Neural cell (in vitro differentiated cells): ENCODE measurements around the gene SLIT3. TPM values are rescaled to one million over a fixed set of nuclear protein-coding genes. Genes with fewer than 3 reads are reported as not detected.

Experiments
- H2AFZ ChIP-seq: fragments of 200-600, 300-800 bp; sonication (generic), shearing (Covaris generic); 2 replicates; pipeline ENCODE4 v1.6.0; 2014; ENCODE audit warnings: low read depth, mild to moderate bottlenecking, antibody characterized with exemption, low read length, moderate library complexity
- H3F3A ChIP-seq: fragments of 200-600 bp; shearing (Covaris generic); 2 replicates; pipeline ENCODE4 v1.6.1; 2016; ENCODE audit warnings: mild to moderate bottlenecking, moderate library complexity, mixed read lengths, antibody characterized with exemption, low read length; ENCODE audit not compliant: insufficient read depth, poor library complexity, severe bottlenecking
- H3K27ac ChIP-seq: fragments of 200-600, 300-800 bp; sonication (generic), shearing (Covaris generic); 2 replicates; pipeline ENCODE4 v1.5.1; 2014; ENCODE audit warnings: mild to moderate bottlenecking, low read length, moderate library complexity
- H3K27me3 ChIP-seq: fragments of 300-800, 200-600 bp; sonication (generic), shearing (Covaris generic); 2 replicates; pipeline ENCODE4 v1.6.0; 2014; ENCODE audit warnings: mild to moderate bottlenecking, low read depth, low read length, moderate library complexity; ENCODE audit not compliant: insufficient read depth
- H3K36me3 ChIP-seq: fragments of 300-800, 200-600 bp; sonication (generic), shearing (Covaris generic); 2 replicates; pipeline ENCODE4 v1.5.1; 2014; ENCODE audit warnings: mild to moderate bottlenecking, antibody characterized with exemption, low read length, moderate library complexity; ENCODE audit not compliant: insufficient read depth
- H3K4me2 ChIP-seq: fragments of 300-800, 200-600 bp; sonication (generic), shearing (Covaris generic); 2 replicates; pipeline ENCODE4 v1.6.0; 2014; ENCODE audit warnings: mild to moderate bottlenecking, low read length
- H3K4me3 ChIP-seq: fragments of 300-800, 200-600 bp; sonication (generic), shearing (Covaris generic); 2 replicates; pipeline ENCODE4 v1.5.1; 2014; ENCODE audit warnings: mild to moderate bottlenecking, low read length, moderate library complexity
- H3K79me2 ChIP-seq: fragments of 200-600 bp; shearing (Covaris generic); replicated peaks from 2 replicates; pipeline ENCODE4 v1.6.0; 2014; ENCODE audit warnings: mild to moderate bottlenecking, low read length, moderate library complexity; ENCODE audit not compliant: insufficient read depth
- H3K9ac ChIP-seq: fragments of 300-800, 200-600 bp; sonication (generic), shearing (Covaris generic); 2 replicates; pipeline ENCODE4 v1.6.1; 2016; ENCODE audit warnings: mild to moderate bottlenecking, low read length, mixed read lengths
- H3K9me2 ChIP-seq: fragments of 200-600 bp; shearing (Covaris generic); 2 replicates; pipeline ENCODE4 v1.6.1; 2016; ENCODE audit warnings: mild to moderate bottlenecking, low read length, mixed read lengths; ENCODE audit not compliant: insufficient read depth
- H3K9me3 ChIP-seq: fragments of 200-600, 300-800 bp; sonication (generic), shearing (Covaris generic); 2 replicates; pipeline ENCODE4 v1.6.1; 2016; ENCODE audit warnings: mild to moderate bottlenecking, mixed run types, low read length, moderate library complexity, mixed read lengths
- H4K20me1 ChIP-seq: fragments of 200-600 bp; shearing (Covaris generic); 2 replicates; pipeline ENCODE4 v1.6.1; 2016; ENCODE audit warnings: mild to moderate bottlenecking, mixed run types; ENCODE audit not compliant: insufficient read depth
- EP300 ChIP-seq: fragments of 450-650 bp; conservative IDR thresholded peaks from 2 replicates; pipeline ENCODE4 v1.6.1; 2014; ENCODE audit warnings: antibody characterized with exemption, mild to moderate bottlenecking, moderate library complexity; ENCODE audit not compliant: poor library complexity, severe bottlenecking
- EZH2 ChIP-seq: fragments of 200-600, 300-800 bp; shearing (Covaris generic), sonication (generic); IDR thresholded peaks from 2 replicates; pipeline ENCODE4 v1.6.1; 2014; ENCODE audit warnings: antibody characterized with exemption, low read length, borderline replicate concordance, mild to moderate bottlenecking; ENCODE audit not compliant: insufficient read depth, poor library complexity, severe bottlenecking
- MXI1 ChIP-seq: fragments of 450-650 bp; conservative IDR thresholded peaks from 2 replicates; pipeline ENCODE4 v1.6.1; 2014; ENCODE audit warnings: antibody characterized with exemption, mild to moderate bottlenecking; ENCODE audit not compliant: poor library complexity, severe bottlenecking
- POLR2AphosphoS5 ChIP-seq: IDR thresholded peaks from 2 replicates; pipeline ENCODE4 v1.6.1; 2012
- RAD21 ChIP-seq: fragments of 450-650 bp; conservative IDR thresholded peaks from 2 replicates; pipeline ENCODE4 v1.6.1; 2014; ENCODE audit warnings: antibody characterized with exemption, mild to moderate bottlenecking, moderate library complexity
- REST ChIP-seq: IDR thresholded peaks from 2 replicates; pipeline ENCODE4 v1.6.1; 2012; ENCODE audit warnings: borderline replicate concordance
- SMC3 ChIP-seq: fragments of 450-650 bp; conservative IDR thresholded peaks from 2 replicates; pipeline ENCODE4 v1.6.1; 2014; ENCODE audit warnings: antibody characterized with exemption, mild to moderate bottlenecking, moderate library complexity; ENCODE audit not compliant: poor library complexity
- TAF1 ChIP-seq: IDR thresholded peaks from 2 replicates; pipeline ENCODE4 v1.6.1; 2012; ENCODE audit warnings: low read depth
- polyA plus RNA-seq: library from polyadenylated mRNA; depleted of rRNA; stranded (reverse); fragments of >200 nt; gene quantifications from 2 replicates; pipeline ENCODE4 v1.2.3, GENCODE V29; 2014
- TF ChIP-seq, protein P1 (sequence below): fragments of 450-650 bp; IDR thresholded peaks from 2 replicates; pipeline ENCODE4 v1.5.1; 2014; ENCODE audit warnings: antibody characterized with exemption, mild to moderate bottlenecking, moderate library complexity; ENCODE audit not compliant: poor library complexity, severe bottlenecking

SLIT3 gene
- polyA plus RNA-seq, 1 donor from 2014 or later, result 1.2 TPM

- Histone ChIP-seq H3K79me2 (no peaks in the 10 kb centered on the region), H3K9me2 (no peaks in the 10 kb centered on the region), H3K27me3 (no peaks in the 10 kb centered on the region), H4K20me1 (no peaks in the 10 kb centered on the region), H3K36me3 (no peaks in the 10 kb centered on the region), H3K4me2 (no peak overlapping the region), H3K4me3 (no peak overlapping the region), H2AFZ (no peak overlapping the region), H3K9me3 (no peaks in the 10 kb centered on the region), H3K27ac (no peak overlapping the region), H3F3A (no peaks in the 10 kb centered on the region), H3K9ac (no peak overlapping the region)
- no peak for TF ChIP-seq SMC3
- TF ChIP-seq, protein P1, sequence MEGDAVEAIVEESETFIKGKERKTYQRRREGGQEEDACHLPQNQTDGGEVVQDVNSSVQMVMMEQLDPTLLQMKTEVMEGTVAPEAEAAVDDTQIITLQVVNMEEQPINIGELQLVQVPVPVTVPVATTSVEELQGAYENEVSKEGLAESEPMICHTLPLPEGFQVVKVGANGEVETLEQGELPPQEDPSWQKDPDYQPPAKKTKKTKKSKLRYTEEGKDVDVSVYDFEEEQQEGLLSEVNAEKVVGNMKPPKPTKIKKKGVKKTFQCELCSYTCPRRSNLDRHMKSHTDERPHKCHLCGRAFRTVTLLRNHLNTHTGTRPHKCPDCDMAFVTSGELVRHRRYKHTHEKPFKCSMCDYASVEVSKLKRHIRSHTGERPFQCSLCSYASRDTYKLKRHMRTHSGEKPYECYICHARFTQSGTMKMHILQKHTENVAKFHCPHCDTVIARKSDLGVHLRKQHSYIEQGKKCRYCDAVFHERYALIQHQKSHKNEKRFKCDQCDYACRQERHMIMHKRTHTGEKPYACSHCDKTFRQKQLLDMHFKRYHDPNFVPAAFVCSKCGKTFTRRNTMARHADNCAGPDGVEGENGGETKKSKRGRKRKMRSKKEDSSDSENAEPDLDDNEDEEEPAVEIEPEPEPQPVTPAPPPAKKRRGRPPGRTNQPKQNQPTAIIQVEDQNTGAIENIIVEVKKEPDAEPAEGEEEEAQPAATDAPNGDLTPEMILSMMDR, result no peak
- TF ChIP-seq MXI1, result no peak
- TF ChIP-seq TAF1, result no peak
- TF ChIP-seq POLR2AphosphoS5, result no peak
- TF ChIP-seq EP300, result no peak
- no peak for TF ChIP-seq EZH2
- TF ChIP-seq RAD21, result no peak
- TF ChIP-seq REST, result no peak
These were observed 42.8 kb upstream of the SLIT3 start for GRCh38 chr5:169343766-169344165.

- Histone ChIP-seq H3K9me2 (no peaks in the 10 kb centered on the region), H3K9ac (no peak overlapping the region), H3K27me3 (no peaks in the 10 kb centered on the region), H2AFZ (no peak overlapping the region), H3K9me3 (no peaks in the 10 kb centered on the region), H3K36me3 (no peaks in the 10 kb centered on the region), H3K4me2 (no peak overlapping the region), H4K20me1 (no peaks in the 10 kb centered on the region), H3K4me3 (no peak overlapping the region), H3K79me2 (no peaks in the 10 kb centered on the region), H3K27ac (no peak overlapping the region), H3F3A (no peaks in the 10 kb centered on the region)
- no peak for TF ChIP-seq MXI1
- TF ChIP-seq EP300, result no peak
- TF ChIP-seq SMC3, result no peak
- no peak for TF ChIP-seq POLR2AphosphoS5
- TF ChIP-seq EZH2, result no peak
- TF ChIP-seq RAD21, result no peak
These were observed 40.6 kb upstream of the SLIT3 start for GRCh38 chr5:169341556-169341955.

DNA sequence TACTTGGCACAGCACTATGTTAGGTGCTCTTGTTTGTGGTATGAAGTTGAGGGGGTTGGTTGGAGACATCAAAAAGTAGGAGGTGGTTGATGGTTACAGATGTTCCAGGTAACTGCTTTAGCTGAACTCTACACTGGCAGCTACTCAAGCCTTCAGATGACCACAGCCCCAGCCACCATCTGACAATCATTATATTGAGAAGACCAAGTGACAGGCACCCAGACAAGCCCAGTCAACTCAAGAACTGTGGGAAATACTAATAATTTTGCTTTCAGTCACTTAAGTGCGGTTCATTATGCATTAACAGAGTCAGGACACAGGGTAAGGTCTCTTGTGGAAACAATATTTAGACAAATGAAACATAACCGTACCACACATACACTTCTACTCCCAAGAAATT lies 38.9 kb upstream of the SLIT3 start:
- H3K27ac ChIP-seq, result no peak overlapping the region
- no peaks in the 10 kb centered on the region for H3K79me2 ChIP-seq
- no peaks in the 10 kb centered on the region for H3K36me3 ChIP-seq
- no peak overlapping the region for H2AFZ ChIP-seq
- H3K9me2 ChIP-seq, result no peaks in the 10 kb centered on the region
- H3K27me3 ChIP-seq, result no peaks in the 10 kb centered on the region
- no peaks in the 10 kb centered on the region for H3F3A ChIP-seq
- H3K9me3 ChIP-seq, result no peaks in the 10 kb centered on the region
- no peaks in the 10 kb centered on the region for H4K20me1 ChIP-seq
- no peak overlapping the region for H3K4me3 ChIP-seq
- H3K4me2 ChIP-seq, result no peak overlapping the region
- no peak overlapping the region for H3K9ac ChIP-seq
- TF ChIP-seq EZH2, result no peak
- TF ChIP-seq POLR2AphosphoS5, result no peak
- no peak for TF ChIP-seq REST
- no peak for TF ChIP-seq MXI1
- TF ChIP-seq RAD21, result no peak
- no peak for TF ChIP-seq EP300
- no peak for TF ChIP-seq TAF1
- no peak for TF ChIP-seq SMC3
- TF ChIP-seq, protein P1, result no peak
